Measurements from ENCODE around the gene SKP2.

Gene SKP2

GRCh38 chr5:36156619-36157018, 4.7 kb downstream of the SKP2 start:
- no peaks in the 10 kb centered on the region for H3K27me3 ChIP-seq (ENCODE audit: insufficient read depth, low read length)
- H4K20me1 ChIP-seq (ENCODE audit: insufficient read depth, low read length), result no peaks in the 10 kb centered on the region
- peaks cover 85% of the 10 kb centered on the region for H3K36me3 ChIP-seq (ENCODE audit: insufficient read depth, low read length)
- TF ChIP-seq EZH2 (IDR thresholded peaks at IDR 0.05; ENCODE audit: borderline replicate concordance, low read length), result no peak
- TF ChIP-seq, protein P1, sequence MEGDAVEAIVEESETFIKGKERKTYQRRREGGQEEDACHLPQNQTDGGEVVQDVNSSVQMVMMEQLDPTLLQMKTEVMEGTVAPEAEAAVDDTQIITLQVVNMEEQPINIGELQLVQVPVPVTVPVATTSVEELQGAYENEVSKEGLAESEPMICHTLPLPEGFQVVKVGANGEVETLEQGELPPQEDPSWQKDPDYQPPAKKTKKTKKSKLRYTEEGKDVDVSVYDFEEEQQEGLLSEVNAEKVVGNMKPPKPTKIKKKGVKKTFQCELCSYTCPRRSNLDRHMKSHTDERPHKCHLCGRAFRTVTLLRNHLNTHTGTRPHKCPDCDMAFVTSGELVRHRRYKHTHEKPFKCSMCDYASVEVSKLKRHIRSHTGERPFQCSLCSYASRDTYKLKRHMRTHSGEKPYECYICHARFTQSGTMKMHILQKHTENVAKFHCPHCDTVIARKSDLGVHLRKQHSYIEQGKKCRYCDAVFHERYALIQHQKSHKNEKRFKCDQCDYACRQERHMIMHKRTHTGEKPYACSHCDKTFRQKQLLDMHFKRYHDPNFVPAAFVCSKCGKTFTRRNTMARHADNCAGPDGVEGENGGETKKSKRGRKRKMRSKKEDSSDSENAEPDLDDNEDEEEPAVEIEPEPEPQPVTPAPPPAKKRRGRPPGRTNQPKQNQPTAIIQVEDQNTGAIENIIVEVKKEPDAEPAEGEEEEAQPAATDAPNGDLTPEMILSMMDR (IDR thresholded peaks at IDR 0.05; ENCODE audit: low read length), result no peak
- H3K4me1 ChIP-seq (ENCODE audit: insufficient read depth, low read length, severe bottlenecking), result peaks cover 16% of the 10 kb centered on the region
- H3F3A ChIP-seq (ENCODE audit: insufficient read depth, low read length), result no peaks in the 10 kb centered on the region
- H3K4me3 ChIP-seq (ENCODE audit: low read depth, low read length, poor library complexity, severe bottlenecking), result no peak overlapping the region
- H3K9ac ChIP-seq (ENCODE audit: low read length), result no peak overlapping the region
- no peaks in the 10 kb centered on the region for H3K9me3 ChIP-seq (ENCODE audit: low read length)
- no peak overlapping the region for H2AFZ ChIP-seq (ENCODE audit: low read length)
- no peaks in the 10 kb centered on the region for H3K9me2 ChIP-seq (ENCODE audit: low read depth, low read length)
- H3K27ac ChIP-seq (ENCODE audit: low read depth, low read length, poor library complexity, severe bottlenecking), result no peak overlapping the region
- no peak overlapping the region for H3K4me2 ChIP-seq (ENCODE audit: low read length)
- H3K79me2 ChIP-seq (ENCODE audit: insufficient read depth, low read length), result peaks cover 28% of the 10 kb centered on the region

GRCh38 chr5:36158144-36158543, 6.2 kb downstream of the SKP2 start:
- H3K9ac ChIP-seq (ENCODE audit: low read length), result no peak overlapping the region
- no peak overlapping the region for H3K27ac ChIP-seq (ENCODE audit: low read depth, low read length, poor library complexity, severe bottlenecking)
- peaks cover 18% of the 10 kb centered on the region for H3K79me2 ChIP-seq (ENCODE audit: insufficient read depth, low read length)
- no peaks in the 10 kb centered on the region for H4K20me1 ChIP-seq (ENCODE audit: insufficient read depth, low read length)
- no peak overlapping the region for H2AFZ ChIP-seq (ENCODE audit: low read length)
- no peaks in the 10 kb centered on the region for H3K27me3 ChIP-seq (ENCODE audit: insufficient read depth, low read length)
- H3K4me3 ChIP-seq (ENCODE audit: low read depth, low read length, poor library complexity, severe bottlenecking), result no peak overlapping the region
- TF ChIP-seq EZH2 (IDR thresholded peaks at IDR 0.05; ENCODE audit: borderline replicate concordance, low read length), result no peak
- TF ChIP-seq, protein P1 (IDR thresholded peaks at IDR 0.05; ENCODE audit: low read length), result no peak
- H3K4me1 ChIP-seq (ENCODE audit: insufficient read depth, low read length, severe bottlenecking), result peaks cover 11% of the 10 kb centered on the region
- H3K36me3 ChIP-seq (ENCODE audit: insufficient read depth, low read length), result peaks cover 100% of the 10 kb centered on the region
- H3K4me2 ChIP-seq (ENCODE audit: low read length), result no peak overlapping the region
- H3K9me2 ChIP-seq (ENCODE audit: low read depth, low read length), result no peaks in the 10 kb centered on the region
- H3K9me3 ChIP-seq (ENCODE audit: low read length), result no peaks in the 10 kb centered on the region
- no peaks in the 10 kb centered on the region for H3F3A ChIP-seq (ENCODE audit: insufficient read depth, low read length)

GRCh38 chr5:36160617-36161016, 8.7 kb downstream of the SKP2 start:
- H3K4me2 ChIP-seq (ENCODE audit: low read length), result no peak overlapping the region
- TF ChIP-seq EZH2 (IDR thresholded peaks at IDR 0.05; ENCODE audit: borderline replicate concordance, low read length), result no peak
- TF ChIP-seq, protein P1 (IDR thresholded peaks at IDR 0.05; ENCODE audit: low read length), result no peak
- no peaks in the 10 kb centered on the region for H3K27me3 ChIP-seq (ENCODE audit: insufficient read depth, low read length)
- no peak overlapping the region for H2AFZ ChIP-seq (ENCODE audit: low read length)
- H3K9ac ChIP-seq (ENCODE audit: low read length), result no peak overlapping the region
- no peaks in the 10 kb centered on the region for H3K4me1 ChIP-seq (ENCODE audit: insufficient read depth, low read length, severe bottlenecking)
- no peaks in the 10 kb centered on the region for H3K9me3 ChIP-seq (ENCODE audit: low read length)
- no peak overlapping the region for H3K4me3 ChIP-seq (ENCODE audit: low read depth, low read length, poor library complexity, severe bottlenecking)
- H3F3A ChIP-seq (ENCODE audit: insufficient read depth, low read length), result no peaks in the 10 kb centered on the region
- H3K27ac ChIP-seq (ENCODE audit: low read depth, low read length, poor library complexity, severe bottlenecking), result no peak overlapping the region
- H4K20me1 ChIP-seq (ENCODE audit: insufficient read depth, low read length), result no peaks in the 10 kb centered on the region
- H3K36me3 ChIP-seq (ENCODE audit: insufficient read depth, low read length), result peaks cover 100% of the 10 kb centered on the region
- H3K79me2 ChIP-seq (ENCODE audit: insufficient read depth, low read length), result peaks cover 13% of the 10 kb centered on the region
- no peaks in the 10 kb centered on the region for H3K9me2 ChIP-seq (ENCODE audit: low read depth, low read length)

Measured in OCI-LY1 (cell line).